Thoracic aorta (tissue), 2 donors: ENCODE measurements around the gene STXBP3. TPM values are rescaled to one million over a fixed set of nuclear protein-coding genes. Genes with fewer than 3 reads are reported as not detected.

Experiments used
- ATAC-seq: fragments of 150-250 bp; one replicate; pipeline ENCODE4 v1.8.0; 2017; ENCODE audit warnings: low read depth; ENCODE audit not compliant: insufficient number of reproducible peaks, low FRiP score
- DNase-seq: peaks from one replicate; pipeline ENCODE4 v3.0.0-alpha.2; 2020; ENCODE audit warnings: low spot score
- H3K27ac ChIP-seq, 2 donors: fragments of 200-600 bp; sonication (generic); 1 replicate in 1 of 2; 2 replicates in 1 of 2; pipeline ENCODE4 v1.5.1; 2016; ENCODE audit warnings: mild to moderate bottlenecking in 2 of 2, moderate library complexity in 2 of 2
- H3K27me3 ChIP-seq: fragments of 200-600 bp; sonication (generic); replicated peaks from 2 replicates; pipeline ENCODE4 v1.6.0; 2016; ENCODE audit warnings: mild to moderate bottlenecking; ENCODE audit not compliant: insufficient read depth
- H3K36me3 ChIP-seq: fragments of 200-600 bp; sonication (generic); one replicate; pipeline ENCODE4 v1.5.1; 2016
- H3K4me1 ChIP-seq, 2 donors: fragments of 200-600 bp; sonication (generic); 1 replicate in 1 of 2; 2 replicates in 1 of 2; pipeline versions ENCODE4 v1.5.1 to v1.6.0; 2016; ENCODE audit warnings: low read depth in 2 of 2, mild to moderate bottlenecking in 1 of 2; ENCODE audit not compliant: control insufficient read depth in 1 of 2
- H3K4me3 ChIP-seq: fragments of 200-600 bp; sonication (generic); 2 replicates; pipeline ENCODE4 v1.5.1; 2016; ENCODE audit warnings: mild to moderate bottlenecking
- H3K9me3 ChIP-seq: fragments of 200-600 bp; sonication (generic); 2 replicates; pipeline ENCODE4 v1.5.1; 2016
- total RNA-seq, 2 donors: library from RNA; depleted of rRNA; stranded (reverse); fragments of >200 nt; gene quantifications; one replicate each; pipeline versions ENCODE4 v1.1.0 to v1.2.3, GENCODE V29; 2016
- TF ChIP-seq, protein P1 (sequence below): fragments of 200-600 bp; sonication (generic); IDR thresholded peaks from one replicate; pipeline ENCODE4 v1.5.1; 2019; ENCODE audit warnings: antibody characterized with exemption

The STXBP3 gene
- total RNA-seq, 2 donors from 2014 or later = 70.8 to 142 TPM

DNA sequence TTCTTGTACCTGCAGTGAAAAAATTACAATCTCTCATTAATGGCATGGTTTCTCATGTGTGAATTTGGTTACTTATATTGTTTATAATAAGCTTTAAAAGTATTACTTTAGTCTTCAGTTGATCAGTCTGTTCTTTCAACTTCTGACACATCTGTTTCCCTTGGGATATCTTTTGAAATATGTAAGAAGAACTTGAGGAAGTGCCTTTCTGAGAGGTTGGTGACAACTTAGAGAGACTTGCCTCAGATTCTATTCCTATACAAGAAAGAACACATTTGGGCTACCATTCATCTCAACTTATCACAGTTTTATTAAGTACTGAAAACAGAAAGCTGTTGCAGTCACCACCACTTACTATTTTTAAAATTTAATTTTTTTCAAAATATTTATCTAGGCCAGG, 102.3 kb downstream of the STXBP3 start:
- no peak for ATAC-seq
- no peaks in the 10 kb centered on the region for H3K9me3 ChIP-seq
- no peaks in the 10 kb centered on the region for H3K36me3 ChIP-seq
- no peak overlapping the region for H3K27ac ChIP-seq
- H3K4me3 ChIP-seq = no peak overlapping the region
- TF ChIP-seq, protein P1, sequence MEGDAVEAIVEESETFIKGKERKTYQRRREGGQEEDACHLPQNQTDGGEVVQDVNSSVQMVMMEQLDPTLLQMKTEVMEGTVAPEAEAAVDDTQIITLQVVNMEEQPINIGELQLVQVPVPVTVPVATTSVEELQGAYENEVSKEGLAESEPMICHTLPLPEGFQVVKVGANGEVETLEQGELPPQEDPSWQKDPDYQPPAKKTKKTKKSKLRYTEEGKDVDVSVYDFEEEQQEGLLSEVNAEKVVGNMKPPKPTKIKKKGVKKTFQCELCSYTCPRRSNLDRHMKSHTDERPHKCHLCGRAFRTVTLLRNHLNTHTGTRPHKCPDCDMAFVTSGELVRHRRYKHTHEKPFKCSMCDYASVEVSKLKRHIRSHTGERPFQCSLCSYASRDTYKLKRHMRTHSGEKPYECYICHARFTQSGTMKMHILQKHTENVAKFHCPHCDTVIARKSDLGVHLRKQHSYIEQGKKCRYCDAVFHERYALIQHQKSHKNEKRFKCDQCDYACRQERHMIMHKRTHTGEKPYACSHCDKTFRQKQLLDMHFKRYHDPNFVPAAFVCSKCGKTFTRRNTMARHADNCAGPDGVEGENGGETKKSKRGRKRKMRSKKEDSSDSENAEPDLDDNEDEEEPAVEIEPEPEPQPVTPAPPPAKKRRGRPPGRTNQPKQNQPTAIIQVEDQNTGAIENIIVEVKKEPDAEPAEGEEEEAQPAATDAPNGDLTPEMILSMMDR = no peak
- H3K27me3 ChIP-seq = no peaks in the 10 kb centered on the region
- DNase-seq = no peak
- H3K4me1 ChIP-seq = no peaks in the 10 kb centered on the region

DNA sequence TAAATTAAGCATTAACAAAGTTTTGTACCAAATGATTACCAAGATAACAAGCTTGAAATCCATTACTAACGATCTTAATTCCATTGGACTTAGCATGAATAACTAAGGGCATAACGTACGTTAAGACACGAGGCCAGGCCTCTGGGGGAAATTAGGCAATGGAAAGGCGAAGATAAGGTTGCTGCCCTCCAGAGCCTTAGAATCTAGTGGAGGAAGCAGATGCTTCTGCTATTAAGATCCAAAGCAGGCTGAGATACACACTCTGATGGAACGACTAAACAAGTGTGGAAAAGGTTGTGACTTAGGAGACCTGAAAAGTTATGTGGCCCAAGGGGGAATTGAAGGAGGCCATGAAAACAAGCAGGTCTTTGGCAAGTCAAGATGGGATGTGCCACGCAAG, 104.5 kb downstream of the STXBP3 start:
- Histone ChIP-seq H3K4me3 (no peak overlapping the region), H3K27me3 (no peaks in the 10 kb centered on the region), H3K27ac (no peak overlapping the region), H3K9me3 (no peaks in the 10 kb centered on the region), H3K36me3 (no peaks in the 10 kb centered on the region), H3K4me1 (no peaks in the 10 kb centered on the region)
- DNase-seq (no peak), ATAC-seq (no peak)
- TF ChIP-seq, protein P1 = no peak

GRCh38 chr1:108851567-108851966, 105.1 kb downstream of the STXBP3 start:
- DNase-seq (no peak), ATAC-seq (no peak)
- no peak overlapping the region for H3K27ac ChIP-seq
- no peaks in the 10 kb centered on the region for H3K36me3 ChIP-seq
- TF ChIP-seq, protein P1 = no peak
- no peaks in the 10 kb centered on the region for H3K27me3 ChIP-seq
- H3K9me3 ChIP-seq = no peaks in the 10 kb centered on the region
- no peaks in the 10 kb centered on the region for H3K4me1 ChIP-seq
- no peak overlapping the region for H3K4me3 ChIP-seq

DNA sequence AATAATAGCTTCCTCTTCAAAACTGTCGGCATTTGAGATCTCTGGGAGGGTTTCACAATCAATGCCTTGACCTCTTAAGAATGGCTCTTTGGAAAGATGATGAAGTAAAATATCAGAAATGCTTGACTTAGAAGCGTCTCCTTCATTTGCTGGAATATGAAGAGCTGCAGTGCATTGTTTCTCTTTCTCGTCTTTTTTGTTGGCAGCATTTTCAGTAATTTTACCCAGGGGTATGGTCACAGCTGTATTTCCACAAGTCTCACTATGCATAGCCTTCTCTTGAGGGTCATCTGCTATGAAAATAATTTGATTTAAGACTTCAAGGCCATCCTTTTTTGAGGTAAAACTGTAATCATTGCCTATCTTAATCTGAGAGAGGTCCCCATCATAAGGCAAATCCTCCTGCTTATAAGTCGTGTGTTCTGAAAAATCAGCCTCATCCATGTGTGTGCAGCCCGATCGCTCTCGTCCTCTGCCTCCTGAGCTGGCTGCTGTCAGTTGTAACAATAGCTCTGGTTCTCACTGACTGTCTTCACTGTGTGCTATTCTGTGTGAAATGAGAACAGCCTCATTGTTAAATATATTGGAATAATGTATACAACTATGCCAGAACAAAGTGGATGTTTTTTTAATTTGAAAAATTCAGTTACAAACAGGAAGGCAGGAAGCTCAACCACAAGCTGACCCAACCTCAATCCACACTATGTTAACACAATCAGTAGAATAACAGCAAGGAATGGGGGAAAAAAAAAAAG, 105.9 kb downstream of the STXBP3 start:
- peak overlapping the region; percentile 15 for H3K4me3 ChIP-seq
- no peaks in the 10 kb centered on the region for H3K4me1 ChIP-seq
- ATAC-seq (no peak), DNase-seq (no peak)
- no peaks in the 10 kb centered on the region for H3K27me3 ChIP-seq
- H3K36me3 ChIP-seq = no peaks in the 10 kb centered on the region
- H3K9me3 ChIP-seq = no peaks in the 10 kb centered on the region
- TF ChIP-seq, protein P1 = no peak
- no peak overlapping the region for H3K27ac ChIP-seq

DNA sequence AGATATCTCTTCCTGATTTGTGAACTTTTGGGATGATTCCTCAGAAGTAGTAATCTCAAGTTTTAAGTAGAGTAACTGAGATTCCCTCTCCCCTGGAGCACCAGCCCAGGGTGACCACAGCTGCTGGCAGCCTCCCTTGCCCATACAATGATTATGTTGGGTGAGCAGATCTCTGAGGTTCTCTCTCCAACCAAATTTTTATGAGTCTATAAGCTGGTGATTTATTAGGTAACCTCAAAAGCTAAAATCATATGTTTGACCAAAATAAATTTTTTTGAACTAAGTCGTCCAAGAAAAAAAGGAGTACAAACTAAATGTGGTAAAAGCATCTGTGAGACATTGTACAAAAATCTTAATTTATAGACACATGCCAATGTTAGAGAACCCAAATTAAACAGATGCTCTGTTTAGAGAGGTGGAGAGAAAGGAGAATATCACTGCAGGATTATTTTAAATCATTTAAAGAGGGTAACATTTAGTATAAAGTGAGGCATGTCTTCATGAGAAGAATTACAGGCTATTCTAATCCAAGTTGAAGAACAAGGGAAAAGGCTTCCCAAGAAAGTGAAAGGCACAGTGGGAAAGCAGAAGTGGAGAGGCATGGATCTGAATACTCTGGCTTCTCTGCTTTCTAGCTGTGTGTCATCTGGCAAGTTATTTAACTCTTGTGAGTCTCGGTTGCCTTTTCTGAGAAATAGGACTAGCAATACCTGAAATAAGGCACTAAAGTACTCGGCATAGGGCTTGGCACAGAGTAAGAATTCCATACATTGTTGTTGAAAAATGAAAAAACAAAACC, 107.9 kb downstream of the STXBP3 start:
- Histone ChIP-seq H3K27ac (no peak overlapping the region), H3K4me1 (no peaks in the 10 kb centered on the region), H3K36me3 (no peaks in the 10 kb centered on the region), H3K4me3 (no peak overlapping the region), H3K9me3 (no peaks in the 10 kb centered on the region), H3K27me3 (no peaks in the 10 kb centered on the region)
- TF ChIP-seq, protein P1 = no peak
- no peak for ATAC-seq
- DNase-seq = no peak
